AG10803 (cell line): Measurements from ENCODE around the gene SFN.
"Not testable (repeated sequence)": the region's sequence is repeated elsewhere in the genome, so short reads cannot be mapped to it uniquely, and the experiment has no call there.

Experiments used
- DNase-seq: peaks from one replicate; pipeline ENCODE4 v3.0.0; 2010; ENCODE audit warnings: low read depth
- H3K4me3 ChIP-seq: 2 replicates; pipeline ENCODE4 v1.5.1; 2011; ENCODE audit warnings: mild to moderate bottlenecking, low read length, control low read depth
- CTCF ChIP-seq: conservative IDR thresholded peaks from 2 replicates; pipeline ENCODE4 v1.5.1; 2011; ENCODE audit warnings: mild to moderate bottlenecking, low read length, control low read depth, inconsistent platforms

Gene SFN

GRCh38 chr1:26858160-26858559, 4.8 kb upstream of the SFN start:
- DNase-seq: peak; percentile 27
- H3K4me3 ChIP-seq: no peak overlapping the region

GRCh38 chr1:26858891-26859640, 3.9 kb upstream of the SFN start:
- DNase-seq: no peak
- TF ChIP-seq CTCF: no peak
- H3K4me3 ChIP-seq: no peak overlapping the region

More at GRCh38 chr1:26858160-26858559, 4.8 kb upstream of the SFN start:
- no peak for TF ChIP-seq CTCF

- peak; percentile 42 for DNase-seq
Measured at GRCh38 chr1:26861286-26861701, 1.7 kb upstream of the SFN start.

GRCh38 chr1:26861889-26862378, 1.0 kb upstream of the SFN start:
- no peak overlapping the region for H3K4me3 ChIP-seq
- no peak for TF ChIP-seq CTCF
- DNase-seq: no peak

More at GRCh38 chr1:26861286-26861701, 1.7 kb upstream of the SFN start:
- H3K4me3 ChIP-seq: no peak overlapping the region
- TF ChIP-seq CTCF: peak; percentile 41

- H3K4me3 ChIP-seq: no peak overlapping the region
Measured at GRCh38 chr1:26863685-26864077, 732 bp downstream of the SFN start.

GRCh38 chr1:26864610-26865480, 1.9 kb downstream of the SFN start:
- TF ChIP-seq CTCF: no peak
- peak overlapping the region; percentile 76 for H3K4me3 ChIP-seq
- DNase-seq: peak; percentile 99

More at GRCh38 chr1:26863685-26864077, 732 bp downstream of the SFN start:
- TF ChIP-seq CTCF: no peak
- no peak for DNase-seq

GRCh38 chr1:26873097-26873496, 10.1 kb downstream of the SFN start:
- H3K4me3 ChIP-seq, DNase-seq: not testable (repeated sequence)
